HG02610 (cell line): ENCODE results near the gene BBS1.

ENCODE experiments used
- ATAC-seq: cut with Tn5 transposase; IDR thresholded peaks from one replicate; pipeline ENCODE4 v1.9.1; 2021; ENCODE audit warnings: mild to moderate bottlenecking, moderate library complexity; ENCODE audit not compliant: unreplicated experiment

BBS1 gene

DNA sequence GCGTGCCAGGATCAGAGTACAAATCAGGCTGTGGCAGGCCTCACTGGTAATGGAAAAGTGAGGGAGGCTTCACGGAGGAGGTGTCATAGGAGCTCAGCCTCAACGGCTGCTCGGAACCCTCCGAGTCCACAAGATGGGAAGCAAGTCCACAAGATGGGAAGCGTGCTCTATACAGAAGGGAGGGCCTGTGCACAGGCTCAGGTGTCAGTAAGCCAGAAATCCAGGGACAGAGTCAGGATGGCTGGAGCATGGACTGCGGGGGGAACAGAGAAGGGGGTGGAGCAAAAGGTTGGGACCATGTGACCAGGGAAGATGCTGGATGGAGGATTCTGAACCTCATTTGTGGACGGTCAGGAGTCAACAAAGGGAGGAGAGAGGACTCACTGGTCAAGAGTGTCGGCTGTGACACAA lies 33.6 kb upstream of the BBS1 start:
- no peak for ATAC-seq

GRCh38 chr11:66477263-66478201 lies 32.9 kb upstream of the BBS1 start:
- no peak for ATAC-seq

DNA sequence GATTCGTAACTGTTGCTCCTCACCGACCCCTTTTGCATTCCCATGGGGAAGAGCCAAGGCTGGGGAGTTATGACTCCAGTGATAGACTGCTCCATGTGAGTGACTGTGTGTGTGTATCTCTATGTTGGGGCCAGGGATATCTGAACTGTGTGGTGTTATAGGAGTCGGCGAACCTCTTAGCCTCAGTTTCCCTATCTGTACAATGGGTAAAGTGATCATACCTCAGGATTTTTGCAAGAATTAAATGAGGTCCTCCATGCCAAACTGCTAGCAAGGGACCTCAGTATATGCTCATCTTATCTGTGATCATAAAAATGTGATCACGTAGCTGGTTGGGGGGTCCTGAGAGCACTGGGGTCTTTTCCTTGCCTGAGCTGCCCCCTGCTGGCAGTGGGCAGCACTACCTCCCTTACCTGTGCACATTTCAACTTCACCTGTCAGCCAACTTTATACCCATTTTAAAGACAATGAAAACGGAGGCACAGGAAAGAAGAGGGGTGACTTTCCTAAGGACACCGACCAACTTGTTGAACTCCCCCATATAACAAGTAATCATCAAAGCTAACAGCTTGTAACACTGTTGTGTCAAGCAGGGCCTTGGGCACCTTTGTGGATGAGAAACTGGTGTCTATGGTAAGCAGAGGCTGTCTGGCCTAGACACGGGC lies 31.6 kb upstream of the BBS1 start:
- ATAC-seq, result no peak

GRCh38 chr11:66479394-66480116 lies 30.9 kb upstream of the BBS1 start:
- no peak for ATAC-seq

DNA sequence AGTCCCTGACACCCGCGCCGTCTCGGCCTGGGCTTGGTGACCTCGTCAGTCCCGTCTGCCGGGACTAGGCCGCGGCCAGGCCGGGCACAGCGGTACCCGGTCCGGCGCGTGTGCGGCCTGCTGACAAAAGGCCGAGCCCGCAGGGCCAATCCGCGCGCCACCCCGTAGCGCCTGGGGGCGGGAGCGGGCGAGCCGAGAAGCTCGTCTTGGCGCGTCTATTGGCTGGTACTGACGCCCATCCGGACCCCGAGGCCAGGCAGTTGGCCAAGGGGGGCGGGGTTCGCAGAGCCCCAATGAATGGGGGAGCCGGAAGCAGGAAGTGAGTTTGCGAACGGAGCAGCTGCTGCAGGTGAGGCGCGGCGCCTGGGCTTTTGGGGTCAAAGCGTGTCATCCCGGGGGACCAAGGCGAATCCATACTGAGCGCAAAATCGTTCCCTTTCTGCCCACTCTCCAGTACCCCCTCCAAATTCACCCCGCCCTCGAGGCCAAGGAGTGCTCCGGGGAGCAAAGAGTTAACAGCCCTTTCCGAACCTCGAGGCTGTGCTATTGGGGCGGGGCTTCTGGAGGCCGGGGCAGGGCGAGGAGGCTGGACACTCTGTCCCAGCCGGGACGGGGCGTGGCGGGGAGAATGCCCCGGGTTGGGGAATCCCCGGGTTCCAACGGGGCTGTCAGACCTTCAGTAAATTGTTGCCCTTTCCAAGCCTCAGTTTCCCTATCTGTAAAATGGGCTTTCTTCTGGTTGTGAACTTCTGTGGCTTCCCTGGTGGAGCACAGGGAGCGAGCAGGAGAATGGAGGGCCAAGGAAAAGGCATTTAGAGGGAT lies 30.1 kb upstream of the BBS1 start, which contains the start of gene DPP3:
Gene DPP3 (plus strand): TSS at position 318 of the 822 bp plus-strand sequence. CDS start 1,767 bp downstream, outside the sequence.
- ATAC-seq, result peak; percentile 88

DNA sequence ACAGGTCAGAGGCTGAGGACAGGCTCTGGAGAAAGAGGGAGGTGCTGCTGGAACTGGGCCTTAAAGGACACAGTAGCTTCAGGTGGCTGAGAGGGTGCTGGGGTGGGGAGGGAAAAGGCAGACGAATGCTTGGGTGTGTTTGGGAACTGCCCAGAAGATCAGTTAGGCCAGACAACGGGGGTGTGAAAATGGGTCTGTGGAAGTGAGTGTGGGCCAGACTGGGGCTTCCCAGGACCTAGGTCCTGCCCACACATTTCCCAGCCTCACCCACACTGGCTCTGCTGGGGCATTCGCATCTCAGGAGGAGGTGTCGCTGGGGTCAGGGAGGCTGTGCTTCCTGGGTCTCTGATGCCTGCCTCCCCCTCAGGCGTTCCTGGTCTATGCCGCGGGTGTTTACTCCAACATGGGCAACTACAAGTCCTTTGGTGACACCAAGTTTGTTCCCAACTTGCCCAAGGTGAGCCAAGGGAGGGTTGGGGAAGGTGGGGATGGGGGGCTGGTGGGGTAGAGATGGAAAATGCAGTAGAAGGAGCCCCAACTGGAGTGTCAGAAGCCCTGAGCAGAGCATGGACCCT lies 25.5 kb upstream of the BBS1 start:
- ATAC-seq, result no peak

GRCh38 chr11:66488957-66489356 lies 21.5 kb upstream of the BBS1 start:
- ATAC-seq, result no peak

DNA sequence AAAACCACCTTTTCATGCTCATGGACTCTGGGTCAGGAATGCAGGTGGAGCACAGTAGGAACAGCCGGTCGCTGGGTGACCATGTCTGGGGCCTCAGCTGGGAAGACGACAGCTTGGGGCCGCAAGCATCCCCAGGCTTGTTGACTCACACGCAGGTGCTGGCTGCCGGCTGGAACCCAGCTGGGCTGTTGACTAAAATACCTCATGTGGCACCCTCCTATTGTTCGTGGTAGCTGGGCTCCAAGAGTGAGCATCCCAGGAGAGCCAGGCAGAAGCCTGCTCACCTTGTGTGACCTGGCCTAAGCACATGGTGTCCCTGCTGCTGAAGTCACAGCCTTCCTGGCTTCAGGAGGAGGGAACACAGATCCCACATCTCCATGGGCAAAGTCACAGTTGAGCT lies 20.8 kb upstream of the BBS1 start:
- ATAC-seq, result no peak

DNA sequence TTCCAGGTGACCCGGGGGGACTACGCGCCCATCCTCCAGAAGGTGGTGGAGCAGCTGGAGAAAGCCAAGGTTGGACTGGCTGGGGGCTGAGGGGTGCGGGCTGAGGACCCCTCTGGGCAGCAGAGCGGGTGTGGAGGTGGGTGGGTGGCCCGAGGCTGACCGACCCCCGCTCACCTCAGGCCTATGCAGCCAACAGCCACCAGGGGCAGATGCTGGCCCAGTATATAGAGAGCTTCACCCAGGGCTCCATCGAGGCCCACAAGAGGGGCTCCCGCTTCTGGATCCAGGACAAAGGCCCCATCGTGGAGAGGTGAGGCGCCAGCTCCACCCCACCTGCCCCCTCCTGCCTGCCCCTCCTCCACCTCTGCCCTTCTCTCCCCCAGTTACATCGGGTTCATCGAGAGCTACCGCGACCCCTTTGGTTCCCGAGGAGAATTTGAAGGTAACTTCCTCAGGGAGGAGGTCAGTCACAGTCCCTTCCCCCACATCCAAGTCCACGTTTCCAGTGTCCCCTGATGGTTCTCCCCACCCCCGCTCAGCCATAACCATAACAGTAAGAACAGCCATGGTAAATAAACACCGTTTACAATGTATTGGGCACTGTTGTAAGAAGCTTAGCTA lies 19.0 kb upstream of the BBS1 start:
- ATAC-seq, result no peak

DNA sequence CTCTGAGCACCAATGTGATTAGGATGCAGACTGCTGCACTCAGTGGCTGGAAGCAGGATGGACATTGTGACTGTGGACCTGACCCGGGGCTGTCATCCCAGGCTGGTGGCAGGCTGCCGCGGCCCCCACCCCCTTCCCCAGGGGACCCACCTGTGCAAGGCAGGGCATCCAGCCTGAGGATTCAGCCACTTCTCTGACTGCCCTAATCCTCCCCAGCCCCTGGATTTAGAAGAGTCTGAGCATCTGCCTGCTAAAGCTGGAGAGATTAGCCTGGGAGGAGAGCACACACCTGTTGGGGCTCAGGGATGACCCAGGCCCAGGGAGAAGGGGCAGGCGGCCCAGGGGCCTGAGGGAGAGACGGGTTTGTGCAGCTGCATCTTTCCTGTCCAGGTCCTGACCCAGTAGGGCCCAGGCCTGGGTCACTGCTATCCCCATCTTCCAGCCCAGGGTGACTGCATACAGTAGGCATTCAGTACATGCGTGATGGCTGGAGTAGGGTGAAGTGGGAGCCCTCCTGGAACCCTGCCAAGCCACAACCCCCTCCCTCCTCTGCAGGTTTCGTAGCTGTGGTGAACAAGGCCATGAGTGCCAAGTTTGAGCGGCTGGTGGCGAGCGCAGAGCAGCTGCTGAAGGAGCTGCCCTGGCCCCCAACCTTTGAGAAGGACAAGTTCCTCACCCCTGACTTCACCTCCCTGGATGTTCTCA lies 18.1 kb upstream of the BBS1 start:
- no peak for ATAC-seq

DNA sequence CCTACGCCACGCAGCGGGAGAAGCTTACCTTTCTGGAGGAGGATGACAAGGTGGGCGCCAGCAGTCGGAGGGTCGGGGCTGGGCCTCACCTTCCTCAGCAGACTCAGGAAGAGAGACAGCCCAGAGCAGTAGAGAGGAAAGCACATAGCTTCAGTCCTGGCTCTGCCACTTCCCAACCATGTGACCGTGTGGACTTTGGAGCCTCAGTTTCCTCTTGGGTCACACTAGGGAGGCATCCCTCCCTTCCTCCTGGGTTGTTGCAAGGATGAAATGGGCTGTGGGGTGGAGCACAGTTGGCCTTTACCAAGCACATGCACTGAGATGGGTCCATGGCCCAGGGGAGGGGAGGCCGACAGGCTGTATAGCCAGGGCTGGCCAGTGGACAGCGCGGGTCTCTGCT lies 17.3 kb upstream of the BBS1 start:
- ATAC-seq, result no peak

DNA sequence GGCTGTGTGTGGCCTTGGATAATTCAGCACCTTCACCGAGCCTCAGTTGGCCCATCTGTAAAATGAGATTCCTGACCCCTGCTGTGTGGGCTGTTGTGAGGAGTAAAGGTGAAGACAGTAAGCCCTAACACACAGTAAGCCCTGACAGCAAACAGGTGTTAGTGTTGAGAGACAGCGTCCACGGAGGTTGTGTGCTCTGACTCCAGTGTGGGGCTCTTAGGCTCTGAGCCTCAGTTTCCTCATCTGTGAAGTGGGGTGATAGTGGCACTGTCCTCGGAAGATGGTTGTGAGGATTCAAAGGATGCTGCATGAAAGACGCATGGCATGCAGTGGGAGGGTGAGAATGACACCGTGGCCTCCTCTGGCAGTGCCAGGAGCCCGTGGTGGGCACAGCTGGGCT lies 16.0 kb upstream of the BBS1 start:
- no peak for ATAC-seq

GRCh38 chr11:66494935-66495334 lies 15.5 kb upstream of the BBS1 start:
- ATAC-seq, result no peak

DNA sequence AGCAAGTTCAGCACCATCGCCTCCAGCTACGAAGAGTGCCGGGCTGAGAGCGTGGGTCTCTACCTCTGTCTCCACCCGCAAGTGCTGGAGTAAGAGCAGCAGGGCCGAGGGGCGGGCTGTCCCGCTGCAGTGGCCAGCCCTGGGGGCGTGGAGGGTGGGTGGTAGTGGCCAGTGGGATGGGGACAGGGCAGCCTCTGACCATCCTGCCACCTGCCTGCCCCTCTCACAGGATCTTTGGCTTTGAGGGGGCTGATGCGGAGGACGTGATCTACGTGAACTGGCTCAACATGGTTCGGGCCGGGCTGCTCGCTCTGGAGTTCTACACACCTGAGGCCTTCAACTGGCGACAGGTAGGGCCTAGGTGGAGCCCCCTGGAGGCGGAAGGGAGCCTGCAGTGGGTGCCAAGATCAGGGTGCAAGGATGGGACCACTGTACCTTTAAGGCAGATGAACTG lies 15.0 kb upstream of the BBS1 start:
- ATAC-seq, result no peak

DNA sequence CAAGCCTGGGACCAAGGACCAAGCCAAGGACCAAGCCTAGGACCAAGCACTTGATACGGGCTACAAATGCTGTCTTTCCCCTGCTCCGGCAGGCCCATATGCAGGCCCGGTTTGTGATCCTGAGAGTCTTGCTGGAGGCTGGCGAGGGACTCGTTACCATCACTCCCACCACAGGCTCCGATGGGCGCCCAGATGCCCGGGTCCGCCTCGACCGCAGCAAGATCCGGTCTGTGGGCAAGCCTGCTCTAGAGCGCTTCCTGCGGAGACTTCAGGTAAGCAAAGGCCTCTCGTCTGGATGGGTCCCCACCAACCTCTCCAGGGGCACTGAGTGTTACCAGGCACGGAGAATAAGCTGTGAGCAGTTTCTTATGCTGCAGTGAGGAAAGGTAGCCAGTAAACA lies 13.2 kb upstream of the BBS1 start:
- no peak for ATAC-seq

DNA sequence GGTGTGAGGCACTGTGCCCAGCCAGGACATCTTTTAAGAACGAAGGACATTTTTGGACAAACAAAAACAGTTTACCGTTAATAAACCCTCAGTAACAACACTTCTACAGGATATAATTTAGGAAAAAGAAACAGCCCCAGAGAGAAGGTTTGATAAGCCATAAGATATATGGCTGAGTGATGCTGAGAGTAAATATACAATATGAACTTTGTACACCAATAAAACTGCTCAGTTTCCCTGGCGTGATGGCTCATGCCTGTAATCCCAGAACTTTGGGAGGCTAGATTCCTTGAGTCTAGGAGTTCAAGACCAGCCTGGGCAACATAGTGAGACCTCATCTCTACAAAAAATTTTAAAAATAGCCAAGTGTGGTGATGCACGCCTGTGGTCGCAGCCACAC lies 11.9 kb upstream of the BBS1 start:
- no peak for ATAC-seq

DNA sequence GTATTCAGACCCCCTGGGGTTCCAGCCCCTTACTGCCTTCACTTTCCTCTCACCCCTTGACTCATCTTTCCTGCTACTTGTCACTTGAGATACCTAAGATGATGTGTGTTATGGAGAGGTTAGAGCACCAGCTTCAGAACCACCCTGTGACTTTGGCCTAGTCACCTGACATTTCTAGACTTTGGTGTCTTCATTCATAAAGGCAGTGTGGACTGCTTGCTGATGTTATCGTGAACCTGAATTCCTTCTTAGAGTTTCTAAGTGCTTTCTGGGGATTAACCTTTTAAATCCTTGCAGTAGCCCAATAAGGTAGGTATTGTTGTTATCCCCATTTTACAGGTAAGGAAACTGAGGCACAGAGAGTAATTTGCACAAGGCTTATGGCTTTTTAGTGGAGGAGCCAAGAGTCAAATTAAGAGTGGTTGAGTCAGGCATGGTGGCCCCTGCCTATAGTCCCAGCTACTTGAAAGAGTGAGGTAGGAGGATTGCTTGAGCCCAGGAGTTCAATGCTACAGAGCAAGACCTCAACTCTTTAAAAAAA lies 5.1 kb upstream of the BBS1 start:
- no peak for ATAC-seq

DNA sequence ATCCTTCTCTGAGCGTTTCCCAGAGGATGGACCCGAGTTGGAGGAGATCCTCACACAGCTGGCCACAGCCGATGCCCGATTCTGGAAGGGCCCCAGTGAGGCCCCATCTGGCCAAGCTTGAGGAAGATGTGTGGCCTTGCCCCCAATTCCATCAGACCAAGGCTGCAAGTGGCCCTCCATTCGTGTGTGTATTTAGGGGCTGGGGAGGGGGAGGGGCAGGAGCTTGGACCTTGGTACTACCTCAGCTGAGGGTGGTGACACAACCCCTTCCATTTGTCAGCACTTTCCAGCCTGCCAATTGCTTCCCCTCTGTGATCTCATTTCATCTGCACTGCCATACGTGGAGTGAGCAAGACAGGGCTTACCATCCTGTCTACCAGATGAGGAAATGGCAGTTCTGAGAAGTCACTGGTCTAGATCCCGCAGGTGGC lies 1.3 kb upstream of the BBS1 start:
- ATAC-seq, result no peak

DNA sequence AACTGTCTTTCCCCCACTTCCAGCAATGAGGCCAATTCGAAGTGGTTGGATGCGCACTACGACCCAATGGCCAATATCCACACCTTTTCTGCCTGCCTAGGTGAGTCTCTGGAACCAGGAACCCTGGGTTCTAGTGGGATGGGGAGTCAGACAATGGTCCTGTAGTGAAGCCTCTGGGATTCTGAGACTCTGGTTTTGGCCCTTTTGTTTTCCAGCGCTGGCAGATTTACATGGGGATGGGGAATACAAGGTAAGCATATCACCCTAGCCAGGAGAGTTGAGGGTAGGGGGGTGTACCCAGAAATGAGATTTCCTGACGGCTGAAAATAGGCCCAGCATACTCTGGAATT lies 530 bp downstream of the BBS1 start:
- ATAC-seq, result no peak
